ENCODE measurements around the gene ST6GALNAC3. TPM values are rescaled to one million over a fixed set of nuclear protein-coding genes. Genes with fewer than 3 reads are reported as not detected.

The ST6GALNAC3 gene
- total RNA-seq, 2 donors from 2014 or later = 6.3 to 7.6 TPM

GRCh38 chr1:76164165-76164564 is 89.6 kb downstream of the ST6GALNAC3 start:
- TF ChIP-seq CTCF (conservative IDR thresholded peaks at IDR 0.05) = no peak
- no peaks in the 10 kb centered on the region for H3K36me3 Mint-ChIP-seq (ENCODE audit: low read depth)
- H3K27ac Mint-ChIP-seq = no peak overlapping the region
- Histone ChIP-seq H3K27me3 (ENCODE audit: control insufficient read depth, insufficient read depth, low read length, poor library complexity, severe bottlenecking) (no peaks in the 10 kb centered on the region), H3K9me3 (ENCODE audit: control insufficient read depth, low read length) (no peaks in the 10 kb centered on the region), H3K4me1 (ENCODE audit: control insufficient read depth, insufficient read depth, low read length) (no peaks in the 10 kb centered on the region), H3K9ac (ENCODE audit: extremely low read depth, low read length, poor library complexity, severe bottlenecking) (no peak overlapping the region), H3K36me3 (ENCODE audit: control insufficient read depth, insufficient read depth, low read length) (no peaks in the 10 kb centered on the region), H3K4me3 (ENCODE audit: low read length) (no peak overlapping the region), H3K27ac (ENCODE audit: low read depth, low read length) (no peak overlapping the region)
- no peak for DNase-seq
- no peak overlapping the region for H3K4me3 Mint-ChIP-seq
- no peaks in the 10 kb centered on the region for H3K9me3 Mint-ChIP-seq
- H3K27me3 Mint-ChIP-seq (ENCODE audit: insufficient read depth) = no peaks in the 10 kb centered on the region
- H3K4me1 Mint-ChIP-seq = peaks cover 6% of the 10 kb centered on the region

GRCh38 chr1:76170084-76170483 is 95.5 kb downstream of the ST6GALNAC3 start:
- no peaks in the 10 kb centered on the region for H3K4me1 ChIP-seq (ENCODE audit: control insufficient read depth, insufficient read depth, low read length)
- Mint-ChIP-seq H3K36me3 (ENCODE audit: low read depth) (no peaks in the 10 kb centered on the region), H3K4me1 (no peaks in the 10 kb centered on the region), H3K9me3 (peaks cover 7% of the 10 kb centered on the region), H3K27ac (no peak overlapping the region), H3K4me3 (no peak overlapping the region), H3K27me3 (ENCODE audit: insufficient read depth) (no peaks in the 10 kb centered on the region)
- H3K9ac ChIP-seq (ENCODE audit: extremely low read depth, low read length, poor library complexity, severe bottlenecking) = no peak overlapping the region
- H3K27ac ChIP-seq (ENCODE audit: low read depth, low read length) = no peak overlapping the region
- no peaks in the 10 kb centered on the region for H3K27me3 ChIP-seq (ENCODE audit: control insufficient read depth, insufficient read depth, low read length, poor library complexity, severe bottlenecking)
- no peaks in the 10 kb centered on the region for H3K36me3 ChIP-seq (ENCODE audit: control insufficient read depth, insufficient read depth, low read length)
- TF ChIP-seq CTCF (conservative IDR thresholded peaks at IDR 0.05) = no peak
- 97% methylated on average over 2 of the region's 2 CpGs; no CpG with 5 or more reads in 1 of the 2 experiments for WGBS, 2 experiments (ENCODE audit: insufficient coverage in 1 of 2, insufficient read length in 1 of 2)
- no peak overlapping the region for H3K4me3 ChIP-seq (ENCODE audit: low read length)
- H3K9me3 ChIP-seq (ENCODE audit: control insufficient read depth, low read length) = no peaks in the 10 kb centered on the region
- no peak for DNase-seq

GRCh38 chr1:76170513-76170912 is 96.0 kb downstream of the ST6GALNAC3 start:
- Mint-ChIP-seq H3K4me3 (no peak overlapping the region), H3K27ac (no peak overlapping the region), H3K4me1 (no peaks in the 10 kb centered on the region), H3K27me3 (ENCODE audit: insufficient read depth) (no peaks in the 10 kb centered on the region), H3K36me3 (ENCODE audit: low read depth) (no peaks in the 10 kb centered on the region), H3K9me3 (peaks cover 7% of the 10 kb centered on the region)
- Histone ChIP-seq H3K9ac (ENCODE audit: extremely low read depth, low read length, poor library complexity, severe bottlenecking) (no peak overlapping the region), H3K27ac (ENCODE audit: low read depth, low read length) (no peak overlapping the region), H3K27me3 (ENCODE audit: control insufficient read depth, insufficient read depth, low read length, poor library complexity, severe bottlenecking) (no peaks in the 10 kb centered on the region), H3K4me1 (ENCODE audit: control insufficient read depth, insufficient read depth, low read length) (no peaks in the 10 kb centered on the region), H3K4me3 (ENCODE audit: low read length) (no peak overlapping the region), H3K9me3 (ENCODE audit: control insufficient read depth, low read length) (no peaks in the 10 kb centered on the region), H3K36me3 (ENCODE audit: control insufficient read depth, insufficient read depth, low read length) (no peaks in the 10 kb centered on the region)
- no peak for TF ChIP-seq CTCF (conservative IDR thresholded peaks at IDR 0.05)
- 80 to 100% methylated on average over 1 to 2 of the region's 2 CpGs for WGBS, 2 experiments (ENCODE audit: insufficient coverage in 1 of 2, insufficient read length in 1 of 2)
- no peak for DNase-seq
